Measurements from ENCODE around the gene INHBB.

DNA sequence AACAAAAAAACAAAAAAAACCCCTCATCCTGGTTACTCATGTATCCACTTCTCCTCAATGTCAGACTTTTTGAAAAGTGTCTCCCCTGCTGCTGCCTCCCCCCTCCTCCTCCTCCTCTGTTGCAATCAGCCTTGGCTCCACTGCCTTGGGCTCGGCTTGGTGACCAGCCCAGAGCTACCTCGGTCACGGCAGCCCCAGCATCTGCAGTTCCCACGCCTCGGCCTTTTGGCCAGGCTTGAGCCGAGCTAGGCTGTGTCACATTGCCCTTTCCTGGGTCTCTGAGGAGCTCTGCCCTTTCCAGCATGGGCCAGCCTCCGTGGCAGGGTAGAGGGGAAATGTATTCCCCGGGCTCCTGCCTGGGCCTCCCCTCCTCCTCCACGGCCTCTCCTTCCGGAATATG is 22.7 kb upstream of the INHBB start:
- TF ChIP-seq, protein P1, sequence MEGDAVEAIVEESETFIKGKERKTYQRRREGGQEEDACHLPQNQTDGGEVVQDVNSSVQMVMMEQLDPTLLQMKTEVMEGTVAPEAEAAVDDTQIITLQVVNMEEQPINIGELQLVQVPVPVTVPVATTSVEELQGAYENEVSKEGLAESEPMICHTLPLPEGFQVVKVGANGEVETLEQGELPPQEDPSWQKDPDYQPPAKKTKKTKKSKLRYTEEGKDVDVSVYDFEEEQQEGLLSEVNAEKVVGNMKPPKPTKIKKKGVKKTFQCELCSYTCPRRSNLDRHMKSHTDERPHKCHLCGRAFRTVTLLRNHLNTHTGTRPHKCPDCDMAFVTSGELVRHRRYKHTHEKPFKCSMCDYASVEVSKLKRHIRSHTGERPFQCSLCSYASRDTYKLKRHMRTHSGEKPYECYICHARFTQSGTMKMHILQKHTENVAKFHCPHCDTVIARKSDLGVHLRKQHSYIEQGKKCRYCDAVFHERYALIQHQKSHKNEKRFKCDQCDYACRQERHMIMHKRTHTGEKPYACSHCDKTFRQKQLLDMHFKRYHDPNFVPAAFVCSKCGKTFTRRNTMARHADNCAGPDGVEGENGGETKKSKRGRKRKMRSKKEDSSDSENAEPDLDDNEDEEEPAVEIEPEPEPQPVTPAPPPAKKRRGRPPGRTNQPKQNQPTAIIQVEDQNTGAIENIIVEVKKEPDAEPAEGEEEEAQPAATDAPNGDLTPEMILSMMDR (IDR thresholded peaks at IDR 0.05) = no peak
- no peak for TF ChIP-seq POLR2A (IDR thresholded peaks at IDR 0.05)

Data from thyroid gland (tissue), 4 donors.